H1 (cell line): ENCODE measurements around the gene KCNJ4. TPM values are rescaled to one million over a fixed set of nuclear protein-coding genes. Genes with fewer than 3 reads are reported as not detected.
A peak's percentile ranks its signal among the peaks of the same experiment; 100 is the strongest.
"Not testable (repeated sequence)": the region's sequence is repeated elsewhere in the genome, so short reads cannot be mapped to it uniquely, and the experiment has no call there.

Experiments
- CTCF ChIA-PET: fragments of 300-600 bp; sonication (Branson Sonifier 250); formaldehyde crosslinking; loops from one replicate; lab custom pipeline; 2021; ENCODE audit not compliant: partially characterized antibody; lab: Charles Lee
- POLR2A ChIA-PET: fragments of 300-600 bp; sonication (Branson Sonifier 250); formaldehyde crosslinking; loops from one replicate; lab custom pipeline; 2021; ENCODE audit warnings: inconsistent platforms; ENCODE audit not compliant: partially characterized antibody; lab: Charles Lee
- DNase-seq, 2 experiments: peaks; one replicate each; pipeline versions ENCODE4 v3.0.0 to v3.0.0-alpha.2; 2010 to 2022; ENCODE audit warnings: low spot score in 2 of 2, low read depth in 1 of 2, mixed read lengths in 1 of 2
- FAIRE-seq: peaks from 2 replicates; lab custom pipeline; 2011; peaks lifted over from hg19 to GRCh38; lab: Jason Lieb, UNC
- H2AFZ ChIP-seq: 2 replicates; pipeline ENCODE4 v1.8.1; 2012; ENCODE audit warnings: low read length, inconsistent platforms
- H2AK5ac ChIP-seq: 2 replicates; pipeline ENCODE4 v1.6.1; 2013; ENCODE audit warnings: low read depth, low read length
- H2BK120ac ChIP-seq: replicated peaks from 2 replicates; pipeline ENCODE3; 2013; ENCODE audit warnings: low read depth, low read length, inconsistent platforms
- H2BK12ac ChIP-seq: 2 replicates; pipeline ENCODE4 v1.6.1; 2013; ENCODE audit warnings: low read depth, low read length
- H2BK15ac ChIP-seq: 2 replicates; pipeline ENCODE4 v1.6.1; 2013; ENCODE audit warnings: low read length
- H2BK20ac ChIP-seq: 2 replicates; pipeline ENCODE4 v1.6.1; 2013; ENCODE audit warnings: low read length
- H2BK5ac ChIP-seq: 2 replicates; pipeline ENCODE4 v1.6.1; 2013; ENCODE audit warnings: low read depth, low read length
- H3K14ac ChIP-seq: 2 replicates; pipeline ENCODE4 v1.6.1; 2013; ENCODE audit warnings: inconsistent platforms; ENCODE audit not compliant: insufficient read length
- H3K18ac ChIP-seq: 2 replicates; pipeline ENCODE4 v1.6.1; 2013; ENCODE audit warnings: low read length; ENCODE audit errors: extremely low read depth
- H3K23ac ChIP-seq: 2 replicates; pipeline ENCODE4 v1.6.1; 2013; ENCODE audit warnings: inconsistent platforms; ENCODE audit not compliant: insufficient read length
- H3K23me2 ChIP-seq: 2 replicates; pipeline ENCODE4 v1.6.1; 2013; ENCODE audit warnings: low read depth, low read length
- H3K27ac ChIP-seq: 2 replicates; pipeline ENCODE4 v1.6.1; 2011; ENCODE audit warnings: low read depth, low read length, inconsistent platforms
- H3K27me3 ChIP-seq, 4 experiments: replicated peaks in 1 of 4; 1 replicate in 1 of 4; 2 replicates in 3 of 4; pipeline versions ENCODE4 v1.6.1 to v1.8.1; 2011 to 2013; ENCODE audit warnings: low read length in 3 of 4, mild to moderate bottlenecking in 3 of 4, inconsistent platforms in 2 of 4, mixed read lengths in 2 of 4, moderate library complexity in 1 of 4; ENCODE audit not compliant: control insufficient read depth in 3 of 4, insufficient read depth in 3 of 4; ENCODE audit errors: extremely low read depth in 1 of 4
- H3K36me3 ChIP-seq, 4 experiments: 2 replicates each; pipeline versions ENCODE4 v1.6.1 to v1.8.1; 2011 to 2013; ENCODE audit warnings: mild to moderate bottlenecking in 4 of 4, low read length in 3 of 4, moderate library complexity in 2 of 4, control low read depth in 1 of 4, inconsistent platforms in 1 of 4; ENCODE audit not compliant: insufficient read depth in 4 of 4, control insufficient read depth in 2 of 4
- H3K4ac ChIP-seq: replicated peaks from 2 replicates; pipeline ENCODE3; 2013; ENCODE audit warnings: low read length, low read depth, mixed read lengths, inconsistent platforms; ENCODE audit not compliant: insufficient read length
- H3K4me1 ChIP-seq, 4 experiments: replicated peaks in 1 of 4; 1 replicate in 1 of 4; 2 replicates in 3 of 4; pipeline versions ENCODE4 v1.6.1 to v1.8.1; 2011 to 2013; ENCODE audit warnings: low read length in 3 of 4, inconsistent platforms in 2 of 4, mixed read lengths in 1 of 4; ENCODE audit not compliant: insufficient read depth in 4 of 4, control insufficient read depth in 3 of 4
- H3K4me2 ChIP-seq, 2 experiments: 2 replicates each; pipeline versions ENCODE4 v1.6.1 to v1.8.1; 2011 to 2013; ENCODE audit warnings: low read depth in 2 of 2, low read length in 2 of 2, control low read depth in 1 of 2, inconsistent platforms in 1 of 2, mild to moderate bottlenecking in 1 of 2; ENCODE audit not compliant: insufficient read depth in 1 of 2
- H3K4me3 ChIP-seq, 4 experiments: fragments of 200-600, 300-600 bp in 1 of 4; sonication (generic), shearing (Covaris generic), sonication (Bioruptor Twin) in 1 of 4; 2 replicates each; pipeline versions ENCODE4 v1.5.1 to v1.8.1; 2011 to 2016; ENCODE audit warnings: low read length in 4 of 4, low read depth in 3 of 4, control low read depth in 2 of 4, inconsistent platforms in 2 of 4, mild to moderate bottlenecking in 2 of 4, mixed read lengths in 1 of 4, moderate library complexity in 1 of 4; ENCODE audit not compliant: insufficient read depth in 2 of 4; ENCODE audit errors: extremely low read depth in 1 of 4
- H3K56ac ChIP-seq: replicated peaks from 2 replicates; pipeline ENCODE3; 2013; ENCODE audit warnings: low read depth, mild to moderate bottlenecking, mixed read lengths, low read length, inconsistent platforms; ENCODE audit not compliant: insufficient read length
- H3K79me1 ChIP-seq: 2 replicates; pipeline ENCODE4 v1.6.1; 2013; ENCODE audit warnings: low read depth, low read length, control low read depth
- H3K79me2 ChIP-seq, 2 experiments: 2 replicates each; pipeline versions ENCODE4 v1.6.1 to v1.8.1; 2012 to 2013; ENCODE audit warnings: low read length in 2 of 2, mild to moderate bottlenecking in 2 of 2, inconsistent platforms in 1 of 2; ENCODE audit not compliant: insufficient read depth in 2 of 2, control insufficient read depth in 1 of 2
- H3K9ac ChIP-seq, 4 experiments: replicated peaks in 1 of 4; 1 replicate in 1 of 4; 2 replicates in 3 of 4; pipeline versions ENCODE4 v1.6.1 to v1.8.1; 2011 to 2013; ENCODE audit warnings: low read depth in 3 of 4, low read length in 3 of 4, control low read depth in 2 of 4, mild to moderate bottlenecking in 2 of 4, moderate library complexity in 2 of 4, inconsistent platforms in 1 of 4; ENCODE audit errors: extremely low read depth in 1 of 4
- H3K9me3 ChIP-seq, 2 experiments: 2 replicates each; pipeline versions ENCODE4 v1.6.1 to v1.8.1; 2012 to 2013; ENCODE audit warnings: mild to moderate bottlenecking in 2 of 2, moderate library complexity in 2 of 2, control low read depth in 1 of 2, inconsistent platforms in 1 of 2, low read depth in 1 of 2, low read length in 1 of 2, mixed read lengths in 1 of 2; ENCODE audit not compliant: insufficient read depth in 2 of 2
- H4K20me1 ChIP-seq, 2 experiments: replicated peaks in 1 of 2; 2 replicates each; pipeline versions ENCODE3 to v1.8.1; 2011 to 2013; ENCODE audit warnings: inconsistent platforms in 2 of 2, low read length in 2 of 2, mild to moderate bottlenecking in 1 of 2; ENCODE audit not compliant: insufficient read depth in 2 of 2, control insufficient read depth in 1 of 2
- H4K5ac ChIP-seq: 2 replicates; pipeline ENCODE4 v1.6.1; 2013; ENCODE audit warnings: low read length, low read depth, mixed read lengths, inconsistent platforms; ENCODE audit not compliant: insufficient read length
- H4K8ac ChIP-seq: 2 replicates; pipeline ENCODE4 v1.8.0; 2013; ENCODE audit warnings: mild to moderate bottlenecking, moderate library complexity, low read length, inconsistent platforms; ENCODE audit not compliant: insufficient read depth; ENCODE audit errors: extremely low read depth
- H4K91ac ChIP-seq: replicated peaks from 2 replicates; pipeline ENCODE3; 2013; ENCODE audit warnings: low read length, mixed read lengths, inconsistent platforms; ENCODE audit not compliant: insufficient read length
- polyA plus RNA-seq, 7 experiments: library from polyadenylated mRNA; depleted of rRNA in 3 of 7; stranded (reverse) in 5 of 7; unstranded in 2 of 7; fragments of >200 nt in 5 of 7; fragments of 200-250 nt in 2 of 7; gene quantifications; 1 replicate in 5 of 7; 2 replicates in 1 of 7; 4 replicates in 1 of 7; pipeline versions ENCODE4 v1.2.1 to v1.2.3, GENCODE V29; 2011 to 2013; ENCODE audit warnings: missing spikeins in 2 of 7, mixed read lengths in 2 of 7
- total RNA-seq: library from RNA; stranded (reverse); fragmentation: NEBNext Ultra II Directional; extraction: Animal tissue kit (Norgen Biotek cat#: 25700); gene quantifications from 2 replicates; pipeline ENCODE4 v1.2.1, GENCODE V29; 2021

The KCNJ4 gene
- total and polyA plus RNA-seq, 2 of the 8 experiments (the other 6 are each of a cell fraction or from before 2014, with no cell fraction given) = 1.4 to 2.2 TPM

- POLR2A ChIA-PET = interaction anchor here (0.7 to 2.1 kb wide), 6 partner anchors 17 to 405 kb away, joined by 3 to 7 read pairs (median 4); partner anchors contain the start of gene DMC1
- Histone ChIP-seq H3K4me2 (peak overlapping the region; percentile 77 to 94), H3K79me2 (peaks cover 6 to 64% of the 10 kb centered on the region in 2 experiments; a peak in 3 of 4 replicates), H3K27ac (peak overlapping the region; percentile 94; the same call in 1 of the 2 replicates), H3K4me3 (peak overlapping the region; percentile 36 to 86 (median 73); a peak in 5 of 8 replicates), H3K4me1 (peaks cover 0 to 14% (median 8%) of the 10 kb centered on the region in 4 experiments; a peak in 5 of 7 replicates)
- not testable (repeated sequence) for H3K79me1 ChIP-seq, H3K23ac ChIP-seq, H4K5ac ChIP-seq, H3K18ac ChIP-seq, H2BK20ac ChIP-seq, H3K9me3 ChIP-seq, H3K36me3 ChIP-seq, H3K14ac ChIP-seq, H3K4ac ChIP-seq, DNase-seq, H2AFZ ChIP-seq, H3K27me3 ChIP-seq, H2BK12ac ChIP-seq, H3K23me2 ChIP-seq, FAIRE-seq, H2BK15ac ChIP-seq, H3K9ac ChIP-seq, H4K8ac ChIP-seq, H3K56ac ChIP-seq, H4K91ac ChIP-seq, H2BK120ac ChIP-seq, H4K20me1 ChIP-seq, H2AK5ac ChIP-seq, H2BK5ac ChIP-seq
- CTCF ChIA-PET = interaction anchor here (0.6 kb wide), 1 partner anchor 28 kb away, joined by 3 read pairs; no protein-coding TSS in a partner anchor
Observed at GRCh38 chr22:38395944-38396343, 59.1 kb downstream of the KCNJ4 start.
